ENCODE results near the gene PIK3C2A. TPM values are rescaled to one million over a fixed set of nuclear protein-coding genes. Genes with fewer than 3 reads are reported as not detected.

Gene PIK3C2A
- polyA plus RNA-seq, 1 of the 3 experiments (the other 2 are of a cell fraction) = 9.3 TPM

GRCh38 chr11:17218403-17218802 lies 10.6 kb upstream of the PIK3C2A start:
- no peaks in the 10 kb centered on the region for H3K9me2 ChIP-seq
- H3K27ac ChIP-seq (ENCODE audit: low read depth in 2 of 2, low read length in 1 of 2) = no peak overlapping the region
- no peaks in the 10 kb centered on the region for H3F3A ChIP-seq (replicated peaks; ENCODE audit: insufficient read depth)
- CTCF ChIA-PET = interaction anchor here (2.2 kb wide), 1 partner anchor 12 kb away, joined by 8 read pairs; no protein-coding TSS in a partner anchor
- no peak overlapping the region for H2AFZ ChIP-seq (ENCODE audit: low read depth)
- no peak overlapping the region for H3K4me2 ChIP-seq
- no peaks in the 10 kb centered on the region for H3K79me2 ChIP-seq (ENCODE audit: insufficient read depth)
- no peak overlapping the region for H3K4me3 ChIP-seq (ENCODE audit: low read depth in 2 of 2, low read length in 1 of 2)
- H3K9ac ChIP-seq = no peak overlapping the region
- no peak for DNase-seq
- TF ChIP-seq YY1 (IDR thresholded peaks at IDR 0.05; ENCODE audit: low read depth) (no peak), TCF12 (IDR thresholded peaks at IDR 0.05) (no peak), REST (IDR thresholded peaks at IDR 0.05; ENCODE audit: low read depth, low read length) (no peak), MAX (IDR thresholded peaks at IDR 0.05; ENCODE audit: low read depth) (no peak), FOXJ3 (CRISPR knock-in tag; IDR thresholded peaks at IDR 0.05) (no peak), RFX5 (IDR thresholded peaks at IDR 0.05; ENCODE audit: low read length) (no peak), ZBTB33 (IDR thresholded peaks at IDR 0.05; ENCODE audit: borderline replicate concordance, low read depth) (no peak), SIN3A (IDR thresholded peaks at IDR 0.05; ENCODE audit: borderline replicate concordance, low read depth, low read length) (no peak), FOXM1 (IDR thresholded peaks at IDR 0.05; ENCODE audit: low read depth) (no peak), CTCF (IDR thresholded peaks at IDR 0.05) (no peak), POLR2AphosphoS5 (IDR thresholded peaks at IDR 0.05; ENCODE audit: low read depth, low read length) (no peak), PBX3 (IDR thresholded peaks at IDR 0.05) (no peak), FOSL2 (IDR thresholded peaks at IDR 0.05; ENCODE audit: borderline replicate concordance, low read depth) (no peak), EZH2phosphoT487 (IDR thresholded peaks at IDR 0.05; ENCODE audit: borderline replicate concordance, low read depth) (no peak)
- H3K4me1 ChIP-seq (ENCODE audit: control insufficient read depth in 1 of 2, insufficient read depth in 2 of 2, low read depth in 1 of 2, low read length in 1 of 2) = no peaks in the 10 kb centered on the region
- H3K9me3 ChIP-seq = peaks cover 4% of the 10 kb centered on the region; the same call in 1 of the 2 replicates
- no peaks in the 10 kb centered on the region for H3K36me3 ChIP-seq (replicated peaks in 1 of 2; ENCODE audit: control insufficient read depth in 1 of 2, insufficient read depth in 2 of 2, low read length in 1 of 2)
- POLR2A ChIA-PET = no interaction called here
- H4K20me1 ChIP-seq (ENCODE audit: insufficient read depth) = no peaks in the 10 kb centered on the region
- H3K27me3 ChIP-seq (ENCODE audit: insufficient read depth) = no peaks in the 10 kb centered on the region
